GM12878 (cell line): Measurements from ENCODE around the gene NUDCD3. TPM values are rescaled to one million over a fixed set of nuclear protein-coding genes. Genes with fewer than 3 reads are reported as not detected.

Experiments
- ATAC-seq: fragments of 200-7000 bp; cut with Tn5 transposase; 3 replicates; pipeline ENCODE4 v1.9.1; 2020; ENCODE audit warnings: mild to moderate bottlenecking, moderate library complexity
- BruUV-seq: library from RNA; stranded (reverse); fragments of 400-500 nt; replicated peaks from 2 replicates; lab custom pipeline; 2021; lab: Mats Ljungman, UMichigan
- CTCF ChIA-PET: fragments of 300-600 bp; sonication (Branson Sonifier 250); formaldehyde crosslinking; extraction: SDS; loops from one replicate; lab custom pipeline; 2021; ENCODE audit warnings: inconsistent platforms; lab: Yijun Ruan, JAX
- POLR2A ChIA-PET: fragments of 350-600 bp; formaldehyde crosslinking; extraction: SDS; loops from one replicate; lab custom pipeline; 2021; ENCODE audit warnings: inconsistent platforms; lab: Charles Lee
- RAD21 ChIA-PET: fragments of 300-600 bp; sonication (Branson Sonifier 250); formaldehyde crosslinking; loops from one replicate; lab custom pipeline; 2023; ENCODE audit warnings: antibody characterized with exemption; ENCODE audit not compliant: unreplicated experiment; lab: Charles Lee
- SMC1A ChIA-PET: fragments of 300-600 bp; sonication (Branson Sonifier 250); formaldehyde crosslinking; loops from one replicate; lab custom pipeline; 2023; ENCODE audit not compliant: unreplicated experiment, uncharacterized antibody; lab: Charles Lee
- DNase-seq: peaks from one replicate; pipeline ENCODE4 v3.0.0-alpha.2; 2011; ENCODE audit warnings: low read depth, low spot score
- FAIRE-seq: peaks from 3 replicates; lab custom pipeline; 2011; peaks lifted over from hg19 to GRCh38; lab: Jason Lieb, UNC
- H2AFZ ChIP-seq: 2 replicates; pipeline ENCODE4 v1.6.0; 2011; ENCODE audit warnings: low read depth, low read length, control low read depth; ENCODE audit not compliant: control insufficient read depth
- H3K27ac ChIP-seq: 2 replicates; pipeline ENCODE4 v1.5.1; 2011; ENCODE audit warnings: control low read depth; ENCODE audit not compliant: control insufficient read depth, insufficient read depth
- H3K27me3 ChIP-seq, 2 experiments: replicated peaks in 1 of 2; 2 replicates each; pipeline versions ENCODE4 v1.6.0 to v1.6.1; 2011; ENCODE audit warnings: low read length in 1 of 2; ENCODE audit not compliant: control insufficient read depth in 2 of 2, insufficient read depth in 2 of 2
- H3K36me3 ChIP-seq, 2 experiments: 2 replicates each; pipeline ENCODE4 v1.5.1; 2011; ENCODE audit warnings: low read length in 1 of 2; ENCODE audit not compliant: control insufficient read depth in 2 of 2, insufficient read depth in 2 of 2
- H3K4me1 ChIP-seq: 2 replicates; pipeline ENCODE4 v1.6.1; 2011; ENCODE audit warnings: mild to moderate bottlenecking, low read length, moderate library complexity, mixed read lengths; ENCODE audit not compliant: control insufficient read depth, insufficient read depth
- H3K4me2 ChIP-seq: 2 replicates; pipeline ENCODE4 v1.6.0; 2011; ENCODE audit warnings: control low read depth; ENCODE audit not compliant: control insufficient read depth, insufficient read depth
- H3K4me3 ChIP-seq: fragments of 200-600 bp; sonication (generic); 2 replicates; pipeline ENCODE4 v1.5.1; 2016
- H3K79me2 ChIP-seq: 2 replicates; pipeline ENCODE4 v1.6.0; 2011; ENCODE audit warnings: low read length; ENCODE audit not compliant: control insufficient read depth, insufficient read depth
- H3K9ac ChIP-seq: 2 replicates; pipeline ENCODE4 v1.8.0; 2011; ENCODE audit warnings: low read length, control low read depth, mixed read lengths; ENCODE audit not compliant: control insufficient read depth, insufficient read depth
- H3K9me3 ChIP-seq: replicated peaks from 3 replicates; pipeline ENCODE4 v1.5.1; 2011; ENCODE audit warnings: mild to moderate bottlenecking, low read length; ENCODE audit not compliant: control insufficient read depth, insufficient read depth
- H4K20me1 ChIP-seq: 2 replicates; pipeline ENCODE4 v1.6.0; 2011; ENCODE audit not compliant: control insufficient read depth, insufficient read depth
- CBX3 ChIP-seq: fragments of 200-600 bp; sonication (generic); IDR thresholded peaks from 2 replicates; pipeline ENCODE4 v1.6.1; 2016; ENCODE audit warnings: low read depth, borderline replicate concordance
- CHD1 ChIP-seq: IDR thresholded peaks from 2 replicates; pipeline ENCODE4 v1.6.1; 2012; ENCODE audit warnings: low read depth, low read length, improper control_type of control experiment
- DPF2 ChIP-seq: fragments of 450-650 bp; IDR thresholded peaks from 2 replicates; pipeline ENCODE4 v1.6.1; 2017; ENCODE audit warnings: mild to moderate bottlenecking
- ETV6 ChIP-seq, 2 experiments: fragments of 450-650 bp in 1 of 2; IDR thresholded peaks in 1 of 2; conservative IDR thresholded peaks in 1 of 2; 2 replicates each; pipeline ENCODE4 v1.6.1; 2014; ENCODE audit warnings: antibody characterized with exemption in 1 of 2, borderline replicate concordance in 1 of 2, low read depth in 1 of 2, mild to moderate bottlenecking in 1 of 2, moderate library complexity in 1 of 2
- FOS ChIP-seq: IDR thresholded peaks from 3 replicates; pipeline ENCODE4 v1.6.1; 2011; ENCODE audit warnings: borderline replicate concordance; ENCODE audit not compliant: insufficient read length; ENCODE audit errors: extremely low read depth
- KAT2A ChIP-seq: conservative IDR thresholded peaks from 2 replicates; pipeline ENCODE4 v1.6.1; 2011; ENCODE audit warnings: low read depth, low read length; ENCODE audit not compliant: control insufficient read depth
- KLF5 ChIP-seq: fragments of 450-650 bp; IDR thresholded peaks from 2 replicates; pipeline ENCODE4 v1.6.1; 2014; ENCODE audit warnings: mild to moderate bottlenecking; ENCODE audit not compliant: partially characterized antibody
- MTA2 ChIP-seq: fragments of 450-650 bp; IDR thresholded peaks from 2 replicates; pipeline ENCODE4 v1.6.1; 2016; ENCODE audit warnings: low read depth, mild to moderate bottlenecking, moderate library complexity
- NR2C2 ChIP-seq: IDR thresholded peaks from 2 replicates; pipeline ENCODE4 v1.6.1; 2011; ENCODE audit warnings: borderline replicate concordance, low read depth; ENCODE audit not compliant: control insufficient read depth, insufficient read length
- PAX5 ChIP-seq: IDR thresholded peaks from 2 replicates; pipeline ENCODE4 v1.6.1; 2011; ENCODE audit warnings: low read depth, low read length, borderline replicate concordance
- PML ChIP-seq: IDR thresholded peaks from 2 replicates; pipeline ENCODE4 v1.6.1; 2012; ENCODE audit warnings: low read length, inconsistent platforms
- SKIL ChIP-seq: fragments of 450-650 bp; IDR thresholded peaks from 2 replicates; pipeline ENCODE4 v1.6.1; 2017; ENCODE audit warnings: mild to moderate bottlenecking, low read depth, inconsistent platforms; ENCODE audit not compliant: poor library complexity, severe bottlenecking
- SUPT20H ChIP-seq: IDR thresholded peaks from 2 replicates; pipeline ENCODE4 v1.6.1; 2011; ENCODE audit warnings: low read depth, mild to moderate bottlenecking, low read length, moderate library complexity, borderline replicate concordance; ENCODE audit not compliant: control insufficient read depth
- USF2 ChIP-seq: IDR thresholded peaks from 2 replicates; pipeline ENCODE4 v1.6.1; 2011; ENCODE audit warnings: low read depth, low read length, improper control_type of control experiment, borderline replicate concordance
- YBX1 ChIP-seq: fragments of 450-650 bp; IDR thresholded peaks from 2 replicates; pipeline ENCODE4 v1.6.1; 2016; ENCODE audit warnings: antibody characterized with exemption
- ZZZ3 ChIP-seq: IDR thresholded peaks from 2 replicates; pipeline ENCODE4 v1.6.1; 2011; ENCODE audit warnings: low read depth; ENCODE audit not compliant: control insufficient read depth, insufficient read length
- WGBS: methylation state at CpG from one replicate; pipeline ENCODE4 v1.1.6; 2016; ENCODE audit warnings: low lambda C conversion rate; ENCODE audit not compliant: insufficient replicate concordance, insufficient coverage; ENCODE audit errors: missing lambda C conversion rate; 5-methylcytosine and 5-hydroxymethylcytosine counted together
- in situ Hi-C: fragments of 300-500 bp; cut with MboI; formaldehyde crosslinking; loops from 9 replicates; pipeline ENCODE4 v1.14.3; 2018; ENCODE audit warnings: mixed read lengths
- intact Hi-C: fragments of 100-400 bp; cut with micrococcal nuclease; formaldehyde crosslinking; loops from one replicate; pipeline ENCODE4 v1.14.2; 2022; ENCODE audit not compliant: unreplicated experiment
- polyA plus RNA-seq, 11 experiments: library from polyadenylated mRNA; depleted of rRNA in 4 of 11; unstranded in 6 of 11; stranded (reverse) in 5 of 11; fragments of >200 nt; fragmentation: Nextera tagmentation in 4 of 11; fragmentation: Illumina TruSeq in 1 of 11; extraction: Ambion mirVana in 4 of 11; extraction: Trizol in 1 of 11; gene quantifications; 1 replicate in 1 of 11; 2 replicates in 10 of 11; pipeline versions ENCODE4 v1.2.1 to v1.2.3, GENCODE V29; 2011 to 2016; ENCODE audit warnings: inconsistent platforms in 2 of 11, missing spikeins in 2 of 11, low read depth in 1 of 11
- total RNA-seq, 4 experiments: library from RNA; depleted of rRNA in 3 of 4; stranded (reverse); fragments of >200 nt in 3 of 4; fragmentation: Illumina TruSeq in 1 of 4; extraction: Trizol in 1 of 4; gene quantifications; 2 replicates each; pipeline versions ENCODE4 v1.2.1 to v1.2.3, GENCODE V29; 2013 to 2021
- TF ChIP-seq, protein P1 (sequence below): fragments of 450-650 bp; IDR thresholded peaks from 2 replicates; pipeline ENCODE4 v1.6.1; 2018; ENCODE audit warnings: borderline replicate concordance, mild to moderate bottlenecking; ENCODE audit not compliant: partially characterized antibody
- TF ChIP-seq, protein P2 (sequence below): IDR thresholded peaks from 2 replicates; pipeline ENCODE4 v1.6.1; 2012; ENCODE audit warnings: low read depth, low read length, improper control_type of control experiment
- TF ChIP-seq, protein P3 (sequence below): IDR thresholded peaks from 2 replicates; pipeline ENCODE4 v1.6.1; 2011; ENCODE audit warnings: low read depth, mild to moderate bottlenecking, low read length, moderate library complexity, borderline replicate concordance; ENCODE audit errors: extremely low read depth

NUDCD3 gene
- total and polyA plus RNA-seq, 10 of the 15 experiments (the other 5 are each of a cell fraction or from before 2014, with no cell fraction given): 25.0 to 89.8 (median 46.4) TPM

DNA sequence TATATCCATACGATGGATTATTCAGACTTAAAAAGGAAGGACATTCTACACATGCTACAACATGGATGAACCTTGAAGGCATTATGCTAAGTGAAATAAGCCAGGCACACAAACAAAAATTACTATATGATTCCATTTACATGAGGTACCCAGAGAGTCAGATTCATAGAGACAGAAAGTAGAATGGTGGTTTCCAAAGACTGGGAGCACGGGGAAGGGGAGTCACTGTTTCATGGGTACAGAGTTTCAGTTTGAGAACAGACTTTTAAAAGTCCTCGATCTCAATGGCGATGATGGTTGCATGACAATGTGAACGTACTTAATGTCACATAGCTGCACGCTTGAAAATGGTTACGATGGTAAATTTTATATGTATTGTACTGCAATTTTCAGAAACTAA, 39.3 kb downstream of the NUDCD3 start:
- RAD21 ChIA-PET: interaction anchor here (1.0 kb wide), 1 partner anchor 210 kb away, joined by 3 read pairs; no protein-coding TSS in a partner anchor
- in situ Hi-C loops: no loop called here
- no TSS peak for BruUV-seq
- FAIRE-seq (no peak), DNase-seq (no peak), ATAC-seq (no peak)
- SMC1A ChIA-PET: interaction anchor here (1.8 kb wide), 1 partner anchor 11 kb away, joined by 6 read pairs; no protein-coding TSS in a partner anchor
- Histone ChIP-seq H3K4me1 (no peaks in the 10 kb centered on the region), H3K4me3 (no peak overlapping the region), H3K27me3 (no peaks in the 10 kb centered on the region), H3K9ac (no peak overlapping the region), H3K27ac (no peak overlapping the region), H4K20me1 (no peaks in the 10 kb centered on the region), H3K36me3 (peaks cover 4 to 9% of the 10 kb centered on the region in 2 experiments), H3K4me2 (no peak overlapping the region), H2AFZ (no peak overlapping the region), H3K9me3 (no peaks in the 10 kb centered on the region; the same call in 2 of the 3 replicates), H3K79me2 (peaks cover 23% of the 10 kb centered on the region)
- CTCF ChIA-PET: interaction anchor here (2.7 kb wide), 1 partner anchor 10 kb away, joined by 7 read pairs; no protein-coding TSS in a partner anchor
- WGBS: 87% methylated on average over 7 of the region's 7 CpGs
- intact Hi-C loops: no loop called here
- POLR2A ChIA-PET: no interaction called here
- TF ChIP-seq CBX3: no peak
- no peak for TF ChIP-seq PML
- no peak for TF ChIP-seq KLF5
- no peak for TF ChIP-seq YBX1
- TF ChIP-seq, protein P1, sequence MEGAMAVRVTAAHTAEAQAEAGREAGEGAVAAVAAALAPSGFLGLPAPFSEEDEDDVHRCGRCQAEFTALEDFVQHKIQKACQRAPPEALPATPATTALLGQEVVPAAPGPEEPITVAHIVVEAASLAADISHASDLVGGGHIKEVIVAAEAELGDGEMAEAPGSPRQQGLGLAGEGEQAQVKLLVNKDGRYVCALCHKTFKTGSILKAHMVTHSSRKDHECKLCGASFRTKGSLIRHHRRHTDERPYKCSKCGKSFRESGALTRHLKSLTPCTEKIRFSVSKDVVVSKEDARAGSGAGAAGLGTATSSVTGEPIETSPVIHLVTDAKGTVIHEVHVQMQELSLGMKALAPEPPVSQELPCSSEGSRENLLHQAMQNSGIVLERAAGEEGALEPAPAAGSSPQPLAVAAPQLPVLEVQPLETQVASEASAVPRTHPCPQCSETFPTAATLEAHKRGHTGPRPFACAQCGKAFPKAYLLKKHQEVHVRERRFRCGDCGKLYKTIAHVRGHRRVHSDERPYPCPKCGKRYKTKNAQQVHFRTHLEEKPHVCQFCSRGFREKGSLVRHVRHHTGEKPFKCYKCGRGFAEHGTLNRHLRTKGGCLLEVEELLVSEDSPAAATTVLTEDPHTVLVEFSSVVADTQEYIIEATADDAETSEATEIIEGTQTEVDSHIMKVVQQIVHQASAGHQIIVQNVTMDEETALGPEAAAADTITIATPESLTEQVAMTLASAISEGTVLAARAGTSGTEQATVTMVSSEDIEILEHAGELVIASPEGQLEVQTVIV: no peak
- TF ChIP-seq MTA2: no peak
- TF ChIP-seq SKIL: no peak
- TF ChIP-seq CHD1: no peak
- TF ChIP-seq USF2: no peak
- TF ChIP-seq SUPT20H: no peak
- TF ChIP-seq, protein P2, sequence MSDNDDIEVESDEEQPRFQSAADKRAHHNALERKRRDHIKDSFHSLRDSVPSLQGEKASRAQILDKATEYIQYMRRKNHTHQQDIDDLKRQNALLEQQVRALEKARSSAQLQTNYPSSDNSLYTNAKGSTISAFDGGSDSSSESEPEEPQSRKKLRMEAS: no peak
- TF ChIP-seq, protein P3, sequence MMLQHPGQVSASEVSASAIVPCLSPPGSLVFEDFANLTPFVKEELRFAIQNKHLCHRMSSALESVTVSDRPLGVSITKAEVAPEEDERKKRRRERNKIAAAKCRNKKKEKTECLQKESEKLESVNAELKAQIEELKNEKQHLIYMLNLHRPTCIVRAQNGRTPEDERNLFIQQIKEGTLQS: no peak
- TF ChIP-seq ETV6 (conservative IDR thresholded peaks at IDR 0.05 in 1 of 2, IDR thresholded peaks at IDR 0.05 in 1 of 2; ENCODE audit: borderline replicate concordance in 1 of 2, low read depth in 1 of 2): no peak
- TF ChIP-seq KAT2A: no peak
- no peak for TF ChIP-seq FOS
- no peak for TF ChIP-seq PAX5
- no peak for TF ChIP-seq NR2C2
- TF ChIP-seq ZZZ3: no peak
- no peak for TF ChIP-seq DPF2
